Measurements from ENCODE around the gene STRN4. TPM values are rescaled to one million over a fixed set of nuclear protein-coding genes. Genes with fewer than 3 reads are reported as not detected.

STRN4 gene
- polyA plus RNA-seq, 1 of the 3 experiments (the other 2 are of a cell fraction), result 92.8 TPM

- H3K36me3 ChIP-seq (replicated peaks in 1 of 2; ENCODE audit: control insufficient read depth in 1 of 2, insufficient read depth in 2 of 2, low read length in 1 of 2), result peaks cover 0 to 19% of the 10 kb centered on the region in 2 experiments
- CTCF ChIA-PET, result interaction anchor here (0.9 to 5.8 kb wide), 6 partner anchors 14 to 98 kb away, joined by 3 to 48 read pairs (median 3); no protein-coding TSS in a partner anchor
Measured at GRCh38 chr19:46742926-46743480, 3.2 kb downstream of the STRN4 start.

DNA sequence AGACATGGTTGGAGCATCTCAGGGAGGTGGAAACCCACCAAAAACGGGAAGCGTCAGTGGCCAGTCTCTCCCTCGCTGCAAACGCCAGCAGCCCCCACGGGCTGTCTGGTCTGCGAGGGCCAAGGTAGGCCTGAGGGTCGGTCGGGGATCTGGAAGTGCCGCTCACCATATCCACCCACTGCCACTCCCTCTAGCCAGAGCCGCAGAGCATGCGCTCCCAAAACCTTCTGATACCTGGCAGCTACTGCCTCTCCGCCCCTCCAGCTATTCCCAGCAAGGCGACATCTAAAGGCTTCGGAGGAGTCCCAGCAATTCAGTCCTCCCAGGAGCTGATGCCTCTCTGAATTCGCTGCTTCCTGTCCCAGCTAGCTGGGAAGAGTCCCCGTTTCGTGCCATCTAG, 4.8 kb downstream of the STRN4 start:
- Histone ChIP-seq H3K27ac (ENCODE audit: low read depth in 2 of 2, low read length in 1 of 2) (no peak overlapping the region), H4K20me1 (ENCODE audit: insufficient read depth) (peaks cover 83% of the 10 kb centered on the region), H3K4me1 (ENCODE audit: control insufficient read depth in 1 of 2, insufficient read depth in 2 of 2, low read depth in 1 of 2, low read length in 1 of 2) (peaks cover 0 to 18% of the 10 kb centered on the region in 2 experiments; a peak in 1 of 4 replicates), H3K9ac (no peak overlapping the region), H3K9me3 (no peaks in the 10 kb centered on the region), H3K79me2 (ENCODE audit: insufficient read depth) (peaks cover 95% of the 10 kb centered on the region), H3K4me2 (no peak overlapping the region), H3K27me3 (ENCODE audit: insufficient read depth) (no peaks in the 10 kb centered on the region), H2AFZ (ENCODE audit: low read depth) (no peak overlapping the region), H3K4me3 (ENCODE audit: low read depth in 2 of 2, low read length in 1 of 2) (no peak overlapping the region), H3K9me2 (no peaks in the 10 kb centered on the region), H3F3A (replicated peaks; ENCODE audit: insufficient read depth) (no peaks in the 10 kb centered on the region), H3K36me3 (replicated peaks in 1 of 2; ENCODE audit: control insufficient read depth in 1 of 2, insufficient read depth in 2 of 2, low read length in 1 of 2) (peaks cover 0 to 32% of the 10 kb centered on the region in 2 experiments)
- ChIA-PET POLR2A (no interaction called here), CTCF (interaction anchor here (1.1 to 5.8 kb wide), 8 partner anchors 12 to 99 kb away, joined by 3 to 48 read pairs (median 4); partner anchors contain the start of gene DACT3)
- DNase-seq, result no peak
- WGBS (ENCODE audit: low lambda C conversion rate), result 91% methylated on average over 15 of the region's 17 CpGs
- TF ChIP-seq FOXM1 (IDR thresholded peaks at IDR 0.05; ENCODE audit: low read depth), result no peak

More at GRCh38 chr19:46742926-46743480, 3.2 kb downstream of the STRN4 start:
- no peaks in the 10 kb centered on the region for H3K9me3 ChIP-seq
- H3K4me2 ChIP-seq, result 0 out of 2 replicates have a peak overlapping the region, but pooled peaks have one; percentile 37
- H3K79me2 ChIP-seq (ENCODE audit: insufficient read depth), result peaks cover 96% of the 10 kb centered on the region
- H3F3A ChIP-seq (replicated peaks; ENCODE audit: insufficient read depth), result peaks cover 6% of the 10 kb centered on the region
- DNase-seq, result no peak
- no peak overlapping the region for H3K9ac ChIP-seq
- no peak overlapping the region for H3K4me3 ChIP-seq (ENCODE audit: low read depth in 2 of 2, low read length in 1 of 2)
- no peaks in the 10 kb centered on the region for H3K27me3 ChIP-seq (ENCODE audit: insufficient read depth)
- POLR2A ChIA-PET, result interaction anchor here (0.6 kb wide), 1 partner anchor 94 kb away, joined by 3 read pairs; no protein-coding TSS in a partner anchor
- no peak overlapping the region for H3K27ac ChIP-seq (ENCODE audit: low read depth in 2 of 2, low read length in 1 of 2)
- peaks cover 76% of the 10 kb centered on the region for H4K20me1 ChIP-seq (ENCODE audit: insufficient read depth)
- 93% methylated on average over 4 of the region's 4 CpGs for WGBS (ENCODE audit: low lambda C conversion rate)
- no peaks in the 10 kb centered on the region for H3K9me2 ChIP-seq
- no peak overlapping the region for H2AFZ ChIP-seq (ENCODE audit: low read depth)
- TF ChIP-seq JUND (IDR thresholded peaks at IDR 0.05) (no peak), POLR2AphosphoS5 (IDR thresholded peaks at IDR 0.05; ENCODE audit: low read depth, low read length) (no peak), RXRA (IDR thresholded peaks at IDR 0.05; ENCODE audit: borderline replicate concordance, low read depth) (no peak), GATA2 (CRISPR knock-in tag; IDR thresholded peaks at IDR 0.05) (no peak)
- H3K4me1 ChIP-seq (ENCODE audit: control insufficient read depth in 1 of 2, insufficient read depth in 2 of 2, low read depth in 1 of 2, low read length in 1 of 2), result peaks cover 0 to 20% of the 10 kb centered on the region in 2 experiments; a peak in 1 of 4 replicates

- 95% methylated on average over 5 of the region's 14 CpGs for WGBS (ENCODE audit: low lambda C conversion rate)
- Histone ChIP-seq H4K20me1 (ENCODE audit: insufficient read depth) (peaks cover 72% of the 10 kb centered on the region), H3F3A (replicated peaks; ENCODE audit: insufficient read depth) (peaks cover 3% of the 10 kb centered on the region), H3K9ac (no peak overlapping the region), H3K27me3 (ENCODE audit: insufficient read depth) (no peaks in the 10 kb centered on the region), H3K36me3 (replicated peaks in 1 of 2; ENCODE audit: control insufficient read depth in 1 of 2, insufficient read depth in 2 of 2, low read length in 1 of 2) (peaks cover 13 to 39% of the 10 kb centered on the region in 2 experiments), H3K27ac (ENCODE audit: low read depth in 2 of 2, low read length in 1 of 2) (no peak overlapping the region; a peak in 1 of 4 replicates), H3K79me2 (ENCODE audit: insufficient read depth) (peaks cover 95% of the 10 kb centered on the region), H3K4me2 (no peak overlapping the region), H3K4me3 (ENCODE audit: low read depth in 2 of 2, low read length in 1 of 2) (no peak overlapping the region), H3K4me1 (ENCODE audit: control insufficient read depth in 1 of 2, insufficient read depth in 2 of 2, low read depth in 1 of 2, low read length in 1 of 2) (peaks cover 0 to 10% of the 10 kb centered on the region in 2 experiments; a peak in 1 of 4 replicates), H3K9me3 (no peaks in the 10 kb centered on the region), H3K9me2 (no peaks in the 10 kb centered on the region), H2AFZ (ENCODE audit: low read depth) (no peak overlapping the region)
- ChIA-PET POLR2A (no interaction called here), CTCF (interaction anchor here (4.0 kb wide), 1 partner anchor 12 kb away, joined by 32 read pairs; no protein-coding TSS in a partner anchor)
- DNase-seq, result no peak
- TF ChIP-seq GABPA (IDR thresholded peaks at IDR 0.05; ENCODE audit: low read depth) (no peak), RXRA (IDR thresholded peaks at IDR 0.05; ENCODE audit: borderline replicate concordance, low read depth) (no peak), EZH2phosphoT487 (IDR thresholded peaks at IDR 0.05; ENCODE audit: borderline replicate concordance, low read depth) (no peak), CTCF (IDR thresholded peaks at IDR 0.05) (no peak), GATA2 (CRISPR knock-in tag; IDR thresholded peaks at IDR 0.05) (no peak), TEAD4 (IDR thresholded peaks at IDR 0.05; ENCODE audit: borderline replicate concordance, insufficient read depth) (no peak), EP300 (IDR thresholded peaks at IDR 0.05; ENCODE audit: borderline replicate concordance in 1 of 2, low read depth in 1 of 2, low read length in 1 of 2) (no peak), TCF12 (IDR thresholded peaks at IDR 0.05) (no peak), RCOR1 (IDR thresholded peaks at IDR 0.05; ENCODE audit: low read length) (no peak), NRF1 (IDR thresholded peaks at IDR 0.05; ENCODE audit: low read depth, low read length) (no peak)
- TF ChIP-seq, protein P1, sequence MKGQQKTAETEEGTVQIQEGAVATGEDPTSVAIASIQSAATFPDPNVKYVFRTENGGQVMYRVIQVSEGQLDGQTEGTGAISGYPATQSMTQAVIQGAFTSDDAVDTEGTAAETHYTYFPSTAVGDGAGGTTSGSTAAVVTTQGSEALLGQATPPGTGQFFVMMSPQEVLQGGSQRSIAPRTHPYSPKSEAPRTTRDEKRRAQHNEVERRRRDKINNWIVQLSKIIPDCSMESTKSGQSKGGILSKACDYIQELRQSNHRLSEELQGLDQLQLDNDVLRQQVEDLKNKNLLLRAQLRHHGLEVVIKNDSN (IDR thresholded peaks at IDR 0.05; ENCODE audit: borderline replicate concordance, low read depth), result no peak
- TF ChIP-seq, protein P2, sequence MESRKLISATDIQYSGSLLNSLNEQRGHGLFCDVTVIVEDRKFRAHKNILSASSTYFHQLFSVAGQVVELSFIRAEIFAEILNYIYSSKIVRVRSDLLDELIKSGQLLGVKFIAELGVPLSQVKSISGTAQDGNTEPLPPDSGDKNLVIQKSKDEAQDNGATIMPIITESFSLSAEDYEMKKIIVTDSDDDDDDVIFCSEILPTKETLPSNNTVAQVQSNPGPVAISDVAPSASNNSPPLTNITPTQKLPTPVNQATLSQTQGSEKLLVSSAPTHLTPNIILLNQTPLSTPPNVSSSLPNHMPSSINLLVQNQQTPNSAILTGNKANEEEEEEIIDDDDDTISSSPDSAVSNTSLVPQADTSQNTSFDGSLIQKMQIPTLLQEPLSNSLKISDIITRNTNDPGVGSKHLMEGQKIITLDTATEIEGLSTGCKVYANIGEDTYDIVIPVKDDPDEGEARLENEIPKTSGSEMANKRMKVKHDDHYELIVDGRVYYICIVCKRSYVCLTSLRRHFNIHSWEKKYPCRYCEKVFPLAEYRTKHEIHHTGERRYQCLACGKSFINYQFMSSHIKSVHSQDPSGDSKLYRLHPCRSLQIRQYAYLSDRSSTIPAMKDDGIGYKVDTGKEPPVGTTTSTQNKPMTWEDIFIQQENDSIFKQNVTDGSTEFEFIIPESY (IDR thresholded peaks at IDR 0.05; ENCODE audit: borderline replicate concordance, low read depth), result no peak
Measured at GRCh38 chr19:46739290-46739771, 6.9 kb downstream of the STRN4 start.
